ENCODE measurements around the gene NT5C1A. TPM values are rescaled to one million over a fixed set of nuclear protein-coding genes. Genes with fewer than 3 reads are reported as not detected.

NT5C1A gene
- total RNA-seq, 2 experiments from 2014 or later = not detected

DNA sequence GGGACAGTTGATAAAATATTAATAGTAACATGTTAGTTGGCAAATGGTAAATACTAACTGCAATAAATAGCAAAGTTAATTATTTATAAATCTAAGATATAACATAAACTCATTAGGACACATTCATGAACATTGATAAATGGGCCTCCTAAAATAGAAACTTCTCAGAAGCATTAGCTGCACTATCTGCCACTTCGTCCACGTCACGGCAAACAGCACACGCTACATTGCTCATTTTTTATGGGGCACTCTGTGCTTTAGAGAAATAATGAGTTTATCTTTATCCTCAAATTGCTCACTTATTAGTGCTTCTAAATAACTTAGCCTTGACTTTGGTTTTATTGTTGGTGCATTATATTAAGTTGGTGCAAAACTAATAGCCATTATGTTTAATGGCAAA lies 35.6 kb upstream of the NT5C1A start:
- no peak overlapping the region for H3K4me2 ChIP-seq (ENCODE audit: low read length)
- DNase-seq (ENCODE audit: low spot score) = no peak
- TF ChIP-seq, protein P1, sequence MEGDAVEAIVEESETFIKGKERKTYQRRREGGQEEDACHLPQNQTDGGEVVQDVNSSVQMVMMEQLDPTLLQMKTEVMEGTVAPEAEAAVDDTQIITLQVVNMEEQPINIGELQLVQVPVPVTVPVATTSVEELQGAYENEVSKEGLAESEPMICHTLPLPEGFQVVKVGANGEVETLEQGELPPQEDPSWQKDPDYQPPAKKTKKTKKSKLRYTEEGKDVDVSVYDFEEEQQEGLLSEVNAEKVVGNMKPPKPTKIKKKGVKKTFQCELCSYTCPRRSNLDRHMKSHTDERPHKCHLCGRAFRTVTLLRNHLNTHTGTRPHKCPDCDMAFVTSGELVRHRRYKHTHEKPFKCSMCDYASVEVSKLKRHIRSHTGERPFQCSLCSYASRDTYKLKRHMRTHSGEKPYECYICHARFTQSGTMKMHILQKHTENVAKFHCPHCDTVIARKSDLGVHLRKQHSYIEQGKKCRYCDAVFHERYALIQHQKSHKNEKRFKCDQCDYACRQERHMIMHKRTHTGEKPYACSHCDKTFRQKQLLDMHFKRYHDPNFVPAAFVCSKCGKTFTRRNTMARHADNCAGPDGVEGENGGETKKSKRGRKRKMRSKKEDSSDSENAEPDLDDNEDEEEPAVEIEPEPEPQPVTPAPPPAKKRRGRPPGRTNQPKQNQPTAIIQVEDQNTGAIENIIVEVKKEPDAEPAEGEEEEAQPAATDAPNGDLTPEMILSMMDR (conservative IDR thresholded peaks at IDR 0.05; ENCODE audit: low read length) = no peak
- no peak for TF ChIP-seq EZH2phosphoT487 (IDR thresholded peaks at IDR 0.05; ENCODE audit: borderline replicate concordance, low read depth, low read length)
- no peaks in the 10 kb centered on the region for H3K9me3 ChIP-seq (ENCODE audit: low read length)
- H4K20me1 ChIP-seq (ENCODE audit: insufficient read depth, low read length) = no peaks in the 10 kb centered on the region
- no peak overlapping the region for H3K4me3 ChIP-seq (ENCODE audit: low read depth, low read length, poor library complexity, severe bottlenecking)
- no peak overlapping the region for H3K27ac ChIP-seq (ENCODE audit: low read depth, low read length, poor library complexity, severe bottlenecking)
- BruUV-seq (replicated peaks) = no TSS peak
- no peaks in the 10 kb centered on the region for H3K9me2 ChIP-seq (ENCODE audit: insufficient read depth, low read length)
- no peak overlapping the region for H2AFZ ChIP-seq (ENCODE audit: low read length)
- H3K36me3 ChIP-seq (ENCODE audit: insufficient read depth, low read length) = no peaks in the 10 kb centered on the region
- no peaks in the 10 kb centered on the region for H3K4me1 ChIP-seq (ENCODE audit: insufficient read depth, low read length, poor library complexity, severe bottlenecking)
- CTCF ChIA-PET (ENCODE audit: unreplicated experiment) = no interaction called here
- no peaks in the 10 kb centered on the region for H3K79me2 ChIP-seq (ENCODE audit: insufficient read depth, low read depth, low read length)
- intact Hi-C loops (cut with micrococcal nuclease; ENCODE audit: unreplicated experiment) = no loop called here
- POLR2A ChIA-PET = no interaction called here

DNA sequence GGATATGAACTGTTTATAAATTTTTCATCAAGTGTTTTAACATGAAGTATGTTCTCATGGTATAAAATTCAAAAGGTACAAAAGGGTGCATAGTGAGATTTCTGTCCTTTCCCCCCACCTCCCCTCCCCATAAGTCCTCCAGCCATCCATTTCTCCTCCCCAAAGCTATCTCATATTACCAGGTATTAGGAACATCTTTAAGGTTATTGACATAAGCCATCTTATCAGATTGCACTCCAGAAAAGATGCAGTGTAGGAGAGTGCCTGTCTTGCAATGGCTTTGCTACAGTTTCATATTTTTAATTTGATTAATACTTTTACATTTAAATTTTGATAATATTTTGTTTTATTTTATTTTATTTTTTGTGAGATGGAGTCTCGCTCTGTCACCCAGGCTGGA lies 32.9 kb upstream of the NT5C1A start:
- no peaks in the 10 kb centered on the region for H3K4me1 ChIP-seq (ENCODE audit: insufficient read depth, low read length, poor library complexity, severe bottlenecking)
- intact Hi-C loops (cut with micrococcal nuclease; ENCODE audit: unreplicated experiment) = no loop called here
- no peak overlapping the region for H2AFZ ChIP-seq (ENCODE audit: low read length)
- H3K27ac ChIP-seq (ENCODE audit: low read depth, low read length, poor library complexity, severe bottlenecking) = no peak overlapping the region
- BruUV-seq (replicated peaks) = no TSS peak
- no peak for DNase-seq (ENCODE audit: low spot score)
- H4K20me1 ChIP-seq (ENCODE audit: insufficient read depth, low read length) = no peaks in the 10 kb centered on the region
- no peaks in the 10 kb centered on the region for H3K9me3 ChIP-seq (ENCODE audit: low read length)
- TF ChIP-seq EZH2phosphoT487 (IDR thresholded peaks at IDR 0.05; ENCODE audit: borderline replicate concordance, low read depth, low read length) = no peak
- TF ChIP-seq, protein P1 (conservative IDR thresholded peaks at IDR 0.05; ENCODE audit: low read length) = no peak
- ChIA-PET CTCF (ENCODE audit: unreplicated experiment) (no interaction called here), POLR2A (interaction anchor here (0.6 kb wide), 2 partner anchors 8 to 885 kb away, joined by 3 to 4 read pairs; no protein-coding TSS in a partner anchor)
- no peaks in the 10 kb centered on the region for H3K79me2 ChIP-seq (ENCODE audit: insufficient read depth, low read depth, low read length)
- H3K4me2 ChIP-seq (ENCODE audit: low read length) = no peak overlapping the region
- H3K9me2 ChIP-seq (ENCODE audit: insufficient read depth, low read length) = no peaks in the 10 kb centered on the region
- H3K4me3 ChIP-seq (ENCODE audit: low read depth, low read length, poor library complexity, severe bottlenecking) = no peak overlapping the region
- H3K36me3 ChIP-seq (ENCODE audit: insufficient read depth, low read length) = no peaks in the 10 kb centered on the region

DNA sequence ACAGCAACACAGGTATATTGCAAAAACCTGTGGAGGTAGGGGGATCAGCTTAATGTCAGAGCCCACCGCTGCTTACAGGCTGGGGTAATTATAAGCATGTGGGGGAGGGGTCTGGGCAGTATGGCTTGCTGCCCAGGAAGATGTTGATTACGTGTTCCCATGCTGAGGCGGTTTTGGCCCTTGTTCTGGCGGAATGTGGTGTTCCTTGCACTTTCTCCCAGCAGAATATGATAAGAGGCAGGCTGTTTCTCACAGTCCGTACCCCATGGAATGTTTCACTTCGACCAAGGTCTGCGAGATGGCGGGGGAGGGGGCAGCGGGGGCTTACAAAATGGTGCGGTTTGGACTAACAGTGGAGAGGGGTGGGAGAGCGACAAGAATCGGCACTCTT lies 29.1 kb upstream of the NT5C1A start:
- POLR2A ChIA-PET = no interaction called here
- CTCF ChIA-PET (ENCODE audit: unreplicated experiment) = no interaction called here
- no peaks in the 10 kb centered on the region for H3K79me2 ChIP-seq (ENCODE audit: insufficient read depth, low read depth, low read length)

More for the DNA sequence above, 29.1 kb upstream of the NT5C1A start:
- no peak for DNase-seq (ENCODE audit: low spot score)
- Histone ChIP-seq H3K27ac (ENCODE audit: low read depth, low read length, poor library complexity, severe bottlenecking) (no peak overlapping the region), H4K20me1 (ENCODE audit: insufficient read depth, low read length) (no peaks in the 10 kb centered on the region), H3K36me3 (ENCODE audit: insufficient read depth, low read length) (no peaks in the 10 kb centered on the region), H3K4me1 (ENCODE audit: insufficient read depth, low read length, poor library complexity, severe bottlenecking) (no peaks in the 10 kb centered on the region), H2AFZ (ENCODE audit: low read length) (no peak overlapping the region), H3K9me3 (ENCODE audit: low read length) (no peaks in the 10 kb centered on the region), H3K4me2 (ENCODE audit: low read length) (no peak overlapping the region), H3K4me3 (ENCODE audit: low read depth, low read length, poor library complexity, severe bottlenecking) (no peak overlapping the region), H3K9me2 (ENCODE audit: insufficient read depth, low read length) (no peaks in the 10 kb centered on the region)
- no TSS peak for BruUV-seq (replicated peaks)
- intact Hi-C loops (cut with micrococcal nuclease; ENCODE audit: unreplicated experiment) = no loop called here
- TF ChIP-seq EZH2phosphoT487 (IDR thresholded peaks at IDR 0.05; ENCODE audit: borderline replicate concordance, low read depth, low read length) = no peak
- TF ChIP-seq, protein P1 (conservative IDR thresholded peaks at IDR 0.05; ENCODE audit: low read length) = no peak

All from OCI-LY7 (cell line).